ENCODE data around the gene CNIH4. TPM values are rescaled to one million over a fixed set of nuclear protein-coding genes. Genes with fewer than 3 reads are reported as not detected.
A peak's percentile ranks its signal among the peaks of the same experiment; 100 is the strongest.

Gene CNIH4
- total RNA-seq, 1 experiment from 2014 or later: 77.8 TPM

DNA sequence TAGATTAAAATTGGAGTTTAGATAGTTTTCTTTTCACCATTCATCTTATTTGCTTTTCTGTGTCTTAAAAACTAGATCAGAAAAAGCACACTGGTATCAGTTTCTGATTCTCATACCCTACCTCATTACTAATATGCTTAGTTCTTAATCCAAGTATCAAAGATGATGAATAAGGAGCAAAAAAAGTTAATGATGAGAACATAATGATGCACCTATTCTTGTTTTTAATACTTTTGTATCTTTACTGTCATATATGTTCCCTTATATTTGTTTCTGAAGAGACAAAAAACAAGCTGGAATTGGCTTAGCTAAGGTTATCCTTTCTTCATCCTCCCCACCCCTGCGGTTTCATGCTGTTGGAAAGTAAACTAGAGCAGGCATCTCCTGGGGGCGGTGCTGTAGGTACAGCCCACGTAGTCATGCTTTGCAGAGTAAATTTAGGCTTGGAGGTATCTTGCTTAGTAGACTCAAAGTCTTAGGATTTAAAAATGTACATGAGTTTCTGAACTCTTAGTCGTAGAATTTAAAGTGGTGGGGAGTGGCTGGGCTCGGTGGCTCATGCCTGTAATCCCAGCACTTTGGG is 16.4 kb downstream of the CNIH4 start:
- ChIA-PET CTCF (no interaction called here), POLR2A (no interaction called here)
- TF ChIP-seq ATF1 (CRISPR knock-in tag; IDR thresholded peaks at IDR 0.05) (no peak), NR2C2 (CRISPR knock-in tag; IDR thresholded peaks at IDR 0.05) (no peak), IRF2 (CRISPR knock-in tag; IDR thresholded peaks at IDR 0.05; ENCODE audit: borderline replicate concordance, low read depth) (no peak), ESRRA (CRISPR knock-in tag; IDR thresholded peaks at IDR 0.05; ENCODE audit: borderline replicate concordance) (no peak), HMGA2 (CRISPR knock-in tag; IDR thresholded peaks at IDR 0.05) (no peak), ZNF138 (CRISPR knock-in tag; conservative IDR thresholded peaks at IDR 0.05) (no peak), SOX15 (CRISPR knock-in tag; IDR thresholded peaks at IDR 0.05) (no peak), NFE2L1 (CRISPR knock-in tag; IDR thresholded peaks at IDR 0.05) (no peak), GTF2I (CRISPR knock-in tag; conservative IDR thresholded peaks at IDR 0.05) (no peak), ZNF219 (CRISPR knock-in tag; IDR thresholded peaks at IDR 0.05; ENCODE audit: borderline replicate concordance) (no peak), ZNF416 (CRISPR knock-in tag; IDR thresholded peaks at IDR 0.05) (no peak), TP53 (CRISPR knock-in tag; IDR thresholded peaks at IDR 0.05) (no peak), ZNF263 (CRISPR knock-in tag; IDR thresholded peaks at IDR 0.05; ENCODE audit: low read depth) (no peak)
- TF ChIP-seq, protein P1, sequence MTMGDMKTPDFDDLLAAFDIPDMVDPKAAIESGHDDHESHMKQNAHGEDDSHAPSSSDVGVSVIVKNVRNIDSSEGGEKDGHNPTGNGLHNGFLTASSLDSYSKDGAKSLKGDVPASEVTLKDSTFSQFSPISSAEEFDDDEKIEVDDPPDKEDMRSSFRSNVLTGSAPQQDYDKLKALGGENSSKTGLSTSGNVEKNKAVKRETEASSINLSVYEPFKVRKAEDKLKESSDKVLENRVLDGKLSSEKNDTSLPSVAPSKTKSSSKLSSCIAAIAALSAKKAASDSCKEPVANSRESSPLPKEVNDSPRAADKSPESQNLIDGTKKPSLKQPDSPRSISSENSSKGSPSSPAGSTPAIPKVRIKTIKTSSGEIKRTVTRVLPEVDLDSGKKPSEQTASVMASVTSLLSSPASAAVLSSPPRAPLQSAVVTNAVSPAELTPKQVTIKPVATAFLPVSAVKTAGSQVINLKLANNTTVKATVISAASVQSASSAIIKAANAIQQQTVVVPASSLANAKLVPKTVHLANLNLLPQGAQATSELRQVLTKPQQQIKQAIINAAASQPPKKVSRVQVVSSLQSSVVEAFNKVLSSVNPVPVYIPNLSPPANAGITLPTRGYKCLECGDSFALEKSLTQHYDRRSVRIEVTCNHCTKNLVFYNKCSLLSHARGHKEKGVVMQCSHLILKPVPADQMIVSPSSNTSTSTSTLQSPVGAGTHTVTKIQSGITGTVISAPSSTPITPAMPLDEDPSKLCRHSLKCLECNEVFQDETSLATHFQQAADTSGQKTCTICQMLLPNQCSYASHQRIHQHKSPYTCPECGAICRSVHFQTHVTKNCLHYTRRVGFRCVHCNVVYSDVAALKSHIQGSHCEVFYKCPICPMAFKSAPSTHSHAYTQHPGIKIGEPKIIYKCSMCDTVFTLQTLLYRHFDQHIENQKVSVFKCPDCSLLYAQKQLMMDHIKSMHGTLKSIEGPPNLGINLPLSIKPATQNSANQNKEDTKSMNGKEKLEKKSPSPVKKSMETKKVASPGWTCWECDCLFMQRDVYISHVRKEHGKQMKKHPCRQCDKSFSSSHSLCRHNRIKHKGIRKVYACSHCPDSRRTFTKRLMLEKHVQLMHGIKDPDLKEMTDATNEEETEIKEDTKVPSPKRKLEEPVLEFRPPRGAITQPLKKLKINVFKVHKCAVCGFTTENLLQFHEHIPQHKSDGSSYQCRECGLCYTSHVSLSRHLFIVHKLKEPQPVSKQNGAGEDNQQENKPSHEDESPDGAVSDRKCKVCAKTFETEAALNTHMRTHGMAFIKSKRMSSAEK (CRISPR knock-in tag; IDR thresholded peaks at IDR 0.05; ENCODE audit: borderline replicate concordance): no peak
- TF ChIP-seq, protein P2, sequence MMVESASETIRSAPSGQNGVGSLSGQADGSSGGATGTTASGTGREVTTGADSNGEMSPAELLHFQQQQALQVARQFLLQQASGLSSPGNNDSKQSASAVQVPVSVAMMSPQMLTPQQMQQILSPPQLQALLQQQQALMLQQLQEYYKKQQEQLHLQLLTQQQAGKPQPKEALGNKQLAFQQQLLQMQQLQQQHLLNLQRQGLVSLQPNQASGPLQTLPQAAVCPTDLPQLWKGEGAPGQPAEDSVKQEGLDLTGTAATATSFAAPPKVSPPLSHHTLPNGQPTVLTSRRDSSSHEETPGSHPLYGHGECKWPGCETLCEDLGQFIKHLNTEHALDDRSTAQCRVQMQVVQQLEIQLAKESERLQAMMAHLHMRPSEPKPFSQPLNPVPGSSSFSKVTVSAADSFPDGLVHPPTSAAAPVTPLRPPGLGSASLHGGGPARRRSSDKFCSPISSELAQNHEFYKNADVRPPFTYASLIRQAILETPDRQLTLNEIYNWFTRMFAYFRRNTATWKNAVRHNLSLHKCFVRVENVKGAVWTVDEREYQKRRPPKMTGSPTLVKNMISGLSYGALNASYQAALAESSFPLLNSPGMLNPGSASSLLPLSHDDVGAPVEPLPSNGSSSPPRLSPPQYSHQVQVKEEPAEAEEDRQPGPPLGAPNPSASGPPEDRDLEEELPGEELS (CRISPR knock-in tag; IDR thresholded peaks at IDR 0.05): no peak
- no peak overlapping the region for H3K4me3 Mint-ChIP-seq
- H3K9me3 Mint-ChIP-seq: no peaks in the 10 kb centered on the region
- no peaks in the 10 kb centered on the region for H3K27me3 Mint-ChIP-seq (ENCODE audit: low read depth)
- H3K27ac Mint-ChIP-seq: peak overlapping the region; percentile 38; the same call in 1 of the 2 replicates
- ATAC-seq: no peak
- H3K4me1 Mint-ChIP-seq: no peaks in the 10 kb centered on the region
- DNase-seq (ENCODE audit: low spot score): no peak
- H3K36me3 Mint-ChIP-seq: peaks cover 77% of the 10 kb centered on the region

DNA sequence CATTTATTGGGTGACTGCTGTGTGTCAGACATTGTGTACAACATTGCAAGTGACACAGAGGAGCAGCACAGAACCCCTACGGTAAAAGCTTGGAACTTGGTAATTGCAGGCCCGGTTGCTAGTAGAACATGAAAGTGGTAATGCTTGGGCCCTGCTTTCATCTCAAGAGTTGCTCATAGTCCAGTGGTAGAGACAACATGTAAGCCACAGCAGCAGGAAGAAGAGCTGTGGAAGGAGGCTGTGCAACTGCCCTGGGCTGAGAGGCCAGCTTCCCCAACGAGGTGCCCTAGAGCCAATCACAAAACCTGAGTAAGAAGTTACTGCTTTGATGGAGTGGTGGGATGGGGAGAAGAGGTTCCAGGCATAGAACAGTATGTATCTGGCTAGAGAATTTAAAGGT is 18.4 kb downstream of the CNIH4 start:
- H3K4me3 Mint-ChIP-seq: no peak overlapping the region
- H3K4me1 Mint-ChIP-seq: no peaks in the 10 kb centered on the region
- no peak for ATAC-seq
- H3K36me3 Mint-ChIP-seq: peaks cover 65% of the 10 kb centered on the region
- POLR2A ChIA-PET: no interaction called here
- H3K27me3 Mint-ChIP-seq (ENCODE audit: low read depth): no peaks in the 10 kb centered on the region
- no peaks in the 10 kb centered on the region for H3K9me3 Mint-ChIP-seq
- CTCF ChIA-PET: interaction anchor here (0.6 kb wide), 1 partner anchor 223 kb away, joined by 4 read pairs; no protein-coding TSS in a partner anchor
- DNase-seq (ENCODE audit: low spot score): no peak
- peak overlapping the region; percentile 32; the same call in 1 of the 2 replicates for H3K27ac Mint-ChIP-seq
- TF ChIP-seq ZNF219 (CRISPR knock-in tag; IDR thresholded peaks at IDR 0.05; ENCODE audit: borderline replicate concordance): no peak
- TF ChIP-seq, protein P3, sequence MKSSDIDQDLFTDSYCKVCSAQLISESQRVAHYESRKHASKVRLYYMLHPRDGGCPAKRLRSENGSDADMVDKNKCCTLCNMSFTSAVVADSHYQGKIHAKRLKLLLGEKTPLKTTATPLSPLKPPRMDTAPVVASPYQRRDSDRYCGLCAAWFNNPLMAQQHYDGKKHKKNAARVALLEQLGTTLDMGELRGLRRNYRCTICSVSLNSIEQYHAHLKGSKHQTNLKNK (CRISPR knock-in tag; IDR thresholded peaks at IDR 0.05): no peak
- TF ChIP-seq, protein P4, sequence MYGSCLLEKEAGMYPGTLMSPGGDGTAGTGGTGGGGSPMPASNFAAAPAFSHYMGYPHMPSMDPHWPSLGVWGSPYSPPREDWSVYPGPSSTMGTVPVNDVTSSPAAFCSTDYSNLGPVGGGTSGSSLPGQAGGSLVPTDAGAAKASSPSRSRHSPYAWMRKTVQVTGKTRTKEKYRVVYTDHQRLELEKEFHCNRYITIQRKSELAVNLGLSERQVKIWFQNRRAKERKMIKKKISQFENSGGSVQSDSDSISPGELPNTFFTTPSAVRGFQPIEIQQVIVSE (CRISPR knock-in tag; IDR thresholded peaks at IDR 0.05; ENCODE audit: borderline replicate concordance): no peak
- TF ChIP-seq IRF2 (CRISPR knock-in tag; IDR thresholded peaks at IDR 0.05; ENCODE audit: borderline replicate concordance, low read depth): no peak
- TF ChIP-seq, protein P5, sequence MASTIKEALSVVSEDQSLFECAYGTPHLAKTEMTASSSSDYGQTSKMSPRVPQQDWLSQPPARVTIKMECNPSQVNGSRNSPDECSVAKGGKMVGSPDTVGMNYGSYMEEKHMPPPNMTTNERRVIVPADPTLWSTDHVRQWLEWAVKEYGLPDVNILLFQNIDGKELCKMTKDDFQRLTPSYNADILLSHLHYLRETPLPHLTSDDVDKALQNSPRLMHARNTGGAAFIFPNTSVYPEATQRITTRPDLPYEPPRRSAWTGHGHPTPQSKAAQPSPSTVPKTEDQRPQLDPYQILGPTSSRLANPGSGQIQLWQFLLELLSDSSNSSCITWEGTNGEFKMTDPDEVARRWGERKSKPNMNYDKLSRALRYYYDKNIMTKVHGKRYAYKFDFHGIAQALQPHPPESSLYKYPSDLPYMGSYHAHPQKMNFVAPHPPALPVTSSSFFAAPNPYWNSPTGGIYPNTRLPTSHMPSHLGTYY (CRISPR knock-in tag; IDR thresholded peaks at IDR 0.05): no peak
- TF ChIP-seq, protein P6, sequence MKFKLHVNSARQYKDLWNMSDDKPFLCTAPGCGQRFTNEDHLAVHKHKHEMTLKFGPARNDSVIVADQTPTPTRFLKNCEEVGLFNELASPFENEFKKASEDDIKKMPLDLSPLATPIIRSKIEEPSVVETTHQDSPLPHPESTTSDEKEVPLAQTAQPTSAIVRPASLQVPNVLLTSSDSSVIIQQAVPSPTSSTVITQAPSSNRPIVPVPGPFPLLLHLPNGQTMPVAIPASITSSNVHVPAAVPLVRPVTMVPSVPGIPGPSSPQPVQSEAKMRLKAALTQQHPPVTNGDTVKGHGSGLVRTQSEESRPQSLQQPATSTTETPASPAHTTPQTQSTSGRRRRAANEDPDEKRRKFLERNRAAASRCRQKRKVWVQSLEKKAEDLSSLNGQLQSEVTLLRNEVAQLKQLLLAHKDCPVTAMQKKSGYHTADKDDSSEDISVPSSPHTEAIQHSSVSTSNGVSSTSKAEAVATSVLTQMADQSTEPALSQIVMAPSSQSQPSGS (CRISPR knock-in tag; IDR thresholded peaks at IDR 0.05; ENCODE audit: borderline replicate concordance, low read depth): no peak
- TF ChIP-seq ZNF317 (CRISPR knock-in tag; IDR thresholded peaks at IDR 0.05; ENCODE audit: borderline replicate concordance, low read depth): no peak
- TF ChIP-seq, protein P7, sequence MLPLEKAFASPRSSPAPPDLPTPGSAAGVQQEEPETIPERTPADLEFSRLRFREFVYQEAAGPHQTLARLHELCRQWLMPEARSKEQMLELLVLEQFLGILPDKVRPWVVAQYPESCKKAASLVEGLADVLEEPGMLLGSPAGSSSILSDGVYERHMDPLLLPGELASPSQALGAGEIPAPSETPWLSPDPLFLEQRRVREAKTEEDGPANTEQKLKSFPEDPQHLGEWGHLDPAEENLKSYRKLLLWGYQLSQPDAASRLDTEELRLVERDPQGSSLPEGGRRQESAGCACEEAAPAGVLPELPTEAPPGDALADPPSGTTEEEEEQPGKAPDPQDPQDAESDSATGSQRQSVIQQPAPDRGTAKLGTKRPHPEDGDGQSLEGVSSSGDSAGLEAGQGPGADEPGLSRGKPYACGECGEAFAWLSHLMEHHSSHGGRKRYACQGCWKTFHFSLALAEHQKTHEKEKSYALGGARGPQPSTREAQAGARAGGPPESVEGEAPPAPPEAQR (CRISPR knock-in tag; IDR thresholded peaks at IDR 0.05): no peak
- TF ChIP-seq JAZF1 (CRISPR knock-in tag; IDR thresholded peaks at IDR 0.05): no peak
- TF ChIP-seq TP53 (CRISPR knock-in tag; IDR thresholded peaks at IDR 0.05): no peak
